Measurements from ENCODE around the gene EXOSC5. TPM values are rescaled to one million over a fixed set of nuclear protein-coding genes. Genes with fewer than 3 reads are reported as not detected.

Gene EXOSC5
- total and polyA plus RNA-seq, 9 of the 15 experiments (the other 6 are each of a cell fraction or from before 2014, with no cell fraction given) = 10.9 to 75.5 (median 37.8) TPM

GRCh38 chr19:41422456-41422855 lies 25.3 kb upstream of the EXOSC5 start:
- Histone ChIP-seq H3K4me1 (replicated peaks in 1 of 2; ENCODE audit: control insufficient read depth in 2 of 2, insufficient read depth in 2 of 2, low read length in 2 of 2) (peaks cover 14 to 33% of the 10 kb centered on the region in 2 experiments), H3K9me3 (replicated peaks; ENCODE audit: control insufficient read depth, insufficient read depth, low read depth, low read length) (no peaks in the 10 kb centered on the region), H3K4me2 (ENCODE audit: insufficient read depth, low read length) (no peak overlapping the region), H4K20me1 (replicated peaks; ENCODE audit: control insufficient read depth, insufficient read depth, low read length) (no peaks in the 10 kb centered on the region), H2AFZ (ENCODE audit: low read depth, low read length) (no peak overlapping the region), H3K4me3 (no peak overlapping the region), H3K36me3 (ENCODE audit: control insufficient read depth, insufficient read depth, low read length) (peaks cover 47% of the 10 kb centered on the region; the same call in 2 of the 3 replicates), H3K9me1 (ENCODE audit: control insufficient read depth, insufficient read depth, low read length) (no peaks in the 10 kb centered on the region), H3K27me3 (ENCODE audit: control insufficient read depth in 2 of 2, insufficient read depth in 2 of 2, low read length in 2 of 2) (no peaks in the 10 kb centered on the region), H3K79me2 (ENCODE audit: control insufficient read depth, insufficient read depth, low read length) (no peaks in the 10 kb centered on the region; the same call in 2 of the 3 replicates), H3K27ac (ENCODE audit: extremely low read depth, low read depth, low read length) (no peak overlapping the region), H3K9ac (ENCODE audit: insufficient read depth in 1 of 2, low read depth in 2 of 2, low read length in 2 of 2) (no peak overlapping the region; a peak in 1 of 4 replicates)
- BruUV-seq (replicated peaks) = no TSS peak
- ChIA-PET POLR2A (no interaction called here), CTCF (ENCODE audit: low intra/inter-chr PET ratio) (no interaction called here)
- WGBS (ENCODE audit: insufficient coverage, low coverage, missing lambda C conversion rate) = 67% methylated on average over 11 of the region's 18 CpGs
- DNase-seq (ENCODE audit: extremely low read depth in 1 of 4, low spot score in 3 of 4) (no peak), FAIRE-seq (no peak), ATAC-seq (no peak)
- TF ChIP-seq LEF1 (IDR thresholded peaks at IDR 0.05) (no peak), POLR2G (IDR thresholded peaks at IDR 0.05; ENCODE audit: low read depth, low read length) (peak; percentile 4; the same call in 1 of the 2 replicates), RBFOX2 (IDR thresholded peaks at IDR 0.05; ENCODE audit: low read depth, low read length) (0 out of 2 replicates have a peak, but pooled peaks have one; percentile 34)
- intact Hi-C loops (cut with micrococcal nuclease) = no loop called here
- in situ Hi-C loops (cut with MboI) = no loop called here

GRCh38 chr19:41421973-41422372 lies 24.8 kb upstream of the EXOSC5 start:
- Histone ChIP-seq H3K9me1 (ENCODE audit: control insufficient read depth, insufficient read depth, low read length) (no peaks in the 10 kb centered on the region), H3K36me3 (ENCODE audit: control insufficient read depth, insufficient read depth, low read length) (peaks cover 47% of the 10 kb centered on the region; the same call in 2 of the 3 replicates), H3K27me3 (ENCODE audit: control insufficient read depth in 2 of 2, insufficient read depth in 2 of 2, low read length in 2 of 2) (no peaks in the 10 kb centered on the region), H4K20me1 (replicated peaks; ENCODE audit: control insufficient read depth, insufficient read depth, low read length) (no peaks in the 10 kb centered on the region), H2AFZ (ENCODE audit: low read depth, low read length) (no peak overlapping the region), H3K79me2 (ENCODE audit: control insufficient read depth, insufficient read depth, low read length) (no peaks in the 10 kb centered on the region; the same call in 2 of the 3 replicates), H3K9me3 (replicated peaks; ENCODE audit: control insufficient read depth, insufficient read depth, low read depth, low read length) (no peaks in the 10 kb centered on the region), H3K4me3 (no peak overlapping the region), H3K4me2 (ENCODE audit: insufficient read depth, low read length) (no peak overlapping the region), H3K4me1 (replicated peaks in 1 of 2; ENCODE audit: control insufficient read depth in 2 of 2, insufficient read depth in 2 of 2, low read length in 2 of 2) (peaks cover 12 to 28% of the 10 kb centered on the region in 2 experiments), H3K27ac (ENCODE audit: extremely low read depth, low read depth, low read length) (no peak overlapping the region), H3K9ac (ENCODE audit: insufficient read depth in 1 of 2, low read depth in 2 of 2, low read length in 2 of 2) (no peak overlapping the region; a peak in 1 of 4 replicates)
- WGBS (ENCODE audit: insufficient coverage, low coverage, missing lambda C conversion rate) = 96% methylated on average over 15 of the region's 20 CpGs
- ChIA-PET CTCF (ENCODE audit: low intra/inter-chr PET ratio) (no interaction called here), POLR2A (no interaction called here)
- ATAC-seq (no peak), FAIRE-seq (no peak), DNase-seq (ENCODE audit: extremely low read depth in 1 of 4, low spot score in 3 of 4) (no peak)
- TF ChIP-seq POLR2G (IDR thresholded peaks at IDR 0.05; ENCODE audit: low read depth, low read length) = 0 out of 2 replicates have a peak, but pooled peaks have one; percentile 32
- no peak for TF ChIP-seq DDX20 (tag; IDR thresholded peaks at IDR 0.05; ENCODE audit: low read depth)
- TF ChIP-seq ZNF197 (CRISPR knock-in tag; IDR thresholded peaks at IDR 0.05; ENCODE audit: low read depth) = no peak
- TF ChIP-seq TGIF2 (CRISPR knock-in tag; IDR thresholded peaks at IDR 0.05) = no peak
- TF ChIP-seq POLR3A (IDR thresholded peaks at IDR 0.05; ENCODE audit: borderline replicate concordance, extremely low read depth, insufficient read depth, insufficient read length) = no peak
- in situ Hi-C loops (cut with MboI) = no loop called here
- intact Hi-C loops (cut with micrococcal nuclease) = no loop called here
- no TSS peak for BruUV-seq (replicated peaks)
